Measurements from ENCODE around the gene TNIP2.
"Not testable (repeated sequence)": the region's sequence is repeated elsewhere in the genome, so short reads cannot be mapped to it uniquely, and the experiment has no call there.

Gene TNIP2

GRCh38 chr4:2793586-2794485 lies 37.7 kb upstream of the TNIP2 start:
- FAIRE-seq: no peak

GRCh38 chr4:2792711-2793585 lies 36.8 kb upstream of the TNIP2 start, which contains the start of gene SH3BP2:
TSS of gene SH3BP2 (plus strand) at chr4:2793085. CDS start at chr4:2820618, 27,533 bp downstream.
- no peak for FAIRE-seq

GRCh38 chr4:2792396-2792710 lies 36.2 kb upstream of the TNIP2 start:
- no peak for FAIRE-seq

- no peak for FAIRE-seq
Observed at GRCh38 chr4:2791518-2792395, 35.6 kb upstream of the TNIP2 start.

GRCh38 chr4:2790583-2791517 lies 34.7 kb upstream of the TNIP2 start:
- no peak for FAIRE-seq

- no peak for FAIRE-seq
Observed at GRCh38 chr4:2789793-2790582, 33.9 kb upstream of the TNIP2 start.

GRCh38 chr4:2789351-2789750 lies 33.2 kb upstream of the TNIP2 start:
- no peak for FAIRE-seq

GRCh38 chr4:2788532-2789103 lies 32.5 kb upstream of the TNIP2 start:
- FAIRE-seq: no peak

GRCh38 chr4:2788101-2788500 lies 32.0 kb upstream of the TNIP2 start:
- no peak for FAIRE-seq

GRCh38 chr4:2787230-2788100 lies 31.3 kb upstream of the TNIP2 start:
- FAIRE-seq: no peak

- FAIRE-seq: no peak
Observed at GRCh38 chr4:2786794-2787229, 30.7 kb upstream of the TNIP2 start.

GRCh38 chr4:2786152-2786671 lies 30.1 kb upstream of the TNIP2 start:
- no peak for FAIRE-seq

DNA sequence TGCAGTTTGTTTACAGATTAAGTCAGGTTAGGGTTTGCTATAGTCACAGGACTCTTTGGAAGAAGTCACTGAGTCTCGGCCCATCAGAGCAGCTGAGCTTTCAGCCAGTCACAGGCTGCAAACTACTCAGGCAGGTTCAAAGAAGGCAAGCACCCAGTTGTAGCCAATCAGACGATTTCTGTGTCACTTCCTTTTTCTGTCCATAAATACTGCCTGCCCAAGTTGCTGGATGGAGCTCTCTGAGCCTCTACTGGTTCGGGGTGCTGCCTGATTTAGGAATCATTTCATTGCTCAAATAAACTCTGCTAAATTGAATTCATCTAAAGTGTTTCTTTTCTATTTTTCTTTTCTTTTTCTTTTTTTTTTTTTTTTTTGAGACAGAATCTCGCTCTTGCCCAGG lies 29.5 kb upstream of the TNIP2 start:
- FAIRE-seq: no peak

GRCh38 chr4:2783790-2784189 lies 27.7 kb upstream of the TNIP2 start:
- no peak for FAIRE-seq

GRCh38 chr4:2781911-2782310 lies 25.8 kb upstream of the TNIP2 start:
- no peak for FAIRE-seq

- FAIRE-seq: not testable (repeated sequence)
Observed at GRCh38 chr4:2780643-2781042, 24.5 kb upstream of the TNIP2 start.

DNA sequence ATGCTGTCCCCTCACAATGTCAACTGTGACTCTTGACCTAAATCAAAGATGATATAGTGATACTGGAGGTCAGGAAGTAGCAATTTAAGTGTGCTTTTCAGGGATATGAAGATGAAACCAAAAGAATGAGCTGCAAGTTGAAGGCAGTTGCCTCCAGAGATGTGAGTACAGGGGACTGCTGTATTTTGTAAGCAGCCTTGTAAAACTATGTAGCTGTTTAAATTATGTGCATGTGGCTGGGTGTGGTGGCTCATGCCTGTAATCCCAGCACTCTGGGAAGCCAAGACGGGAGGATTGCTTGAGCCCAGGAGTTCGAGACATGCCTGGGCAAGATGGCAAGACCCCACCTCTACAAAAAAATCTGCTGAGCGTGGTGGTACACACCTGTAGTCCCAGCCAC lies 15.1 kb upstream of the TNIP2 start:
- no peak for FAIRE-seq

- FAIRE-seq: no peak
Observed at GRCh38 chr4:2768921-2769336, 12.8 kb upstream of the TNIP2 start.

DNA sequence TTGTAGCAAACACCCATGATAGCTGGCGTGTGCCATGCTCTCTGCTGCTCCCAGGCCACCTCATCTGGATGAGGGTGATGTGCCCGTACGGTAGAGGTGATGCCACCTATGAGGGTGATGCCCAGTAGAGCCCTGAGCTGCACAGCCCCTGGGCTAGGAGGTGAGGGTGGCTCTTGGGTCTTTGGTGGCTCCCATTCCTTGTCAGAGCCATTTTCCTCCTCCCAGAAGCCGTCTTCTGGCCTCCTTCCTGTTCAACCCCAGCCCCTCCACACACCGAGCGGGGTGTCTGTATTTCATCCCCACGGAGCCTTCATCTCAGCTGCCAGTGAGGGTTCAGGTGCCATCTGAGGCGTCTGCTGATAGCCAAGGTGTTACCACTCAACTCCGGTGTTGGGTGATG lies 12.0 kb upstream of the TNIP2 start:
- FAIRE-seq: no peak

Data from A204.1 (cell line).